Putamen (tissue), 1 donor: ENCODE data around the gene GSDMA.

Experiments used
- DNase-seq: peaks from one replicate; pipeline ENCODE4 v3.0.0-alpha.2; 2016; ENCODE audit warnings: low spot score

Gene GSDMA

GRCh38 chr17:39962642-39963220, at the start of gene GSDMA:
Gene GSDMA (plus strand): TSS chr17:39963004. CDS start chr17:39965688, 2,684 bp downstream.
- DNase-seq, result no peak

DNA sequence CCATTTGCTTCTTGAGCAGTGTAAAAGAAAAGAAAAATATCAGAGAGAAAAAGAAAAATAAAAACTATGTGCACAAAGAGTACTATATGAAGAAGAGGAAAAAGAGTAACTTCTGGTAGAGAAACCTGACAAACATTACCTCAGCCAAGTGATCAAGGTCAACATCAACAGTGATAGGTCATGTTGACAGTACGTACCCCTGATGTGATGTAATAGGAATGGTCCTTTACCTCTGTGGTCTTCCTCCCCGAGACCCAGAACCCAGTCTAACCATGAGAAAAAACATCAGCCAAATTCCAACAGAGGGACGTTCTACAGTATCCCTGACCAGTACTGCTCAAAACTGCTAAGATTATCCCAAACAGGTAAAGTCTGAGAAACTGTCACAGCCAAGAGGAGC, 48.8 kb upstream of the GSDMA start:
- DNase-seq, result no peak

- no peak for DNase-seq
These were observed 47.2 kb upstream of the GSDMA start for GRCh38 chr17:39915559-39915958.

- DNase-seq, result no peak
These were observed 45.9 kb upstream of the GSDMA start for GRCh38 chr17:39916918-39917317.

DNA sequence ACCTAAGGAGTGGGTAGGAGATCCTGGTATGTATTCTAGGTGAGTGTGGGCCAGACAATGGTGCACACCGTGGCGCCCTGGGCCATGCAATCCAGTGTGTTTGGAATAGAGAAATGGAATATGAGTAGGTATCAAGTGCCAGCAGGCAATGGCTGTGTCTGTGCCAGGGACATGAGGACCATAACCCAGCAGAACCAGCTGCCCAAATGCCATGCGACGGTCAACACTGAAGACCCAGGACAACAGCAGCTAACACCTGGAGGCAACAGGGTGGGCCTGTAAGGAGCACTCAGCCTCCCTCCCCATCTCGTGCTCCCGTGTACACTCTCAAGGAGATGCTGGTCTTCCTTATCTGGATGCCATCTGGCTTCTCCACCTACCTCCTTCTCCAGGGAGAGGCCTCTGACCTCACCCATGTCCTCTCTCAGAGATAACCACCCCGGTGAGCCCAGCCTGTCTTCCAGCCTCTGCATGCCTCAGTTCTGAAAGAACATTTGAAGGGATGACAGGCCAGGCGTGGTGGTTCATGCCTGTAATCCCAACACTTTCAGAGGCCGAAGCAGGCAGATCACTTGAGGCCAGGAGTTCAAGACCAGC, 43.6 kb upstream of the GSDMA start:
- no peak for DNase-seq

DNA sequence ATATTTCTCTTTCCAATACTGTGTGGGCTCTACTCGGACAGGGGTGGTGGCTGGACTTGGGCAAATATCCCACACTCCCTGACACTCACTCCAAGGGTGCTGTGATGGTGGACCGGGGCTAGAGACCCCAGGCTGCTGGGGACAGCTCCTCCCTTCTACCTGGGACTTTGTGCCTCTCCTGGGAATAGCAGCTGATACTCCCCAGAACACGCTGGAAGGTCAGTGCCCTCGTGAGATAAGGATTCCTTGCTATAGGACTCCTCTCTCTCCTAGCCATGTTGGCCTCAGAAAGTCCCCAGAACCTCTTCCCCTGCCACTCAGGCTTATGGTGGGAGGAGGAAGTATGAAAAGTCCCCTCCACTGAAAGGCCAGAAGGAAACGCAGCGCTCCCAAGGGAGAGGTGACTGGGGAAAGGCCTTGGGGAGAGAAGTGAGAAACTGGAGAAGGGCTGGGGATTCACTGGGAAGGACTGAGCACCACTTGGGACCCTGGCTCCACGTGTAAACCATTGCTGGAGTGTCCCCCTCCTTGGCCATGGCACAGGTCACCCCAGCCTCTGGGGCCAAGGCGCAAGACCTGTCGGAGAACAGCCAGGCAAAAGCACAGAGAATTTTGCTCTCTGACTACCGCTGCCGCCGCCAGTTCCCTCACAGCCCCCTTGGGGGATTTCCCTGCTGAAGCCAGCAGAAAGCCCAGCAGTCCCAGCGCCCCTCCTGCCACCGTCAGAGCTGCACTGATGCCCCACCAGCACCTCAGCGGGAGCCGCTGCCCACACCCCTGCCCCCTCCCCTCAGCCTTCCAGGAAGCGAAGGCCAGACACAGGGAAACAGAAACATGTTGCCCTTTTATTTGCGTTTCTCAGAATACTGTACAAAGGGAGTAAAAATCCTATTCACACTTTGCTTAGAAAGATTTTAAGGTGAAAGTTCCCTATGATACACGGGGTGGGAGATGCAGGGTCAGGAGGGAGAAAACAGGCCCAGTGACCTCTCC, 42.3 kb upstream of the GSDMA start:
- DNase-seq, result no peak

DNA sequence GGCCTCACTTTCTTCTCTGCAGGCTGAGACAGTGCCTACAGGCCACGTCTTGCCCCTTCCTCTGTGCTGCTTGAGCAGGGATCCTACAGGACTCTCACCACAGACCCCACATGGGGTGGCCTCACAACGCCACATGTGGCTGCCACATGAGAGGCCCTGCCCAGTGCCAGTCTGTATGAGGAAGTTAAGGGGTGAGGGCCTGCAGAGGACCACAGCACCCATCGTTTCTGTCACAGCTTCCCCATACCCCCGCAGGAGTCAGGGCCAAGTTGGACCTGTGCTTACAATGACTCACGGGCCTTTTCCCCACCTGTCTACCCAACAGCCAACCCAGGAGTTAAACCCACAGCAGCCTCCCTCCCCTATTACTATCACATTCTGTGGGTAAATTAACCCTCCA, 41.5 kb upstream of the GSDMA start:
- no peak for DNase-seq

DNA sequence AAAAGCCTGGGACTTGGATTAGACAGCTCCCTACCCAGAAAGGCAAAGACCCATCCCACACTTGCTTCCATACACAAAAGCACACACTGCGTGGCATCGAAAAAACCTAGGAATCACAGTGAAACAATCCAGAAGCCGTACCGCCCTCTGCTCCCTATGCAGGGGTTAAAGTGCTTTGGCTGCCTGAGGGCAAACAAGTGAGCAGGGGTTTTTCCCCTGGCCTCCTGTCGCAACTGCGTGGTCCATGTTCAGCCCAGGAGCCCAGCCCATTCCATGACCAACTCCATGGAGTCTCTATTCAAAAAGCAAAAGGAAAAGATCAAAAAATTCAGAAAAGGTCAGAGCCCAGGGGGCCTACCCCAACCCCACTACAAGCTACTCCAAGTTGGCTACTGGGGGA, 40.8 kb upstream of the GSDMA start:
- DNase-seq, result no peak

DNA sequence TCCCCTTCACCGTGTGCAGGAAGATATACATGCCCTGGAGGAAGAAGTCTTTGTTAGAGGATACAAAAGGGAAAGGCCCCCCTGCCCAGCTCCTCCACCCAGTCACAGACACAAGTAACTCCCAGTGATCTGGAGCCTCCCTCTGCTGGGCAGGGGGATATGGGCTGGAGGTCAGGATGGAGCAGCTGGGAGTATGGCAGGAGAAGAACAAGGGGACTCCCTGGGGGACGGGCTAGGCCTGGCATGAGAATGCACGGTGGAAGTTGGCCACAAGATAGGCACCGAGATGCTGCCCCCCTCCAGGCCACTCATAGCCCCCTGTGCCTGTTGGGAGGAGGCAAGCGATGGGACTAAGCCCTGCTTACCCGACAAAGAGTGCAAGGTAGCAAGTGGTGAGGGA, 39.6 kb upstream of the GSDMA start:
- no peak for DNase-seq

DNA sequence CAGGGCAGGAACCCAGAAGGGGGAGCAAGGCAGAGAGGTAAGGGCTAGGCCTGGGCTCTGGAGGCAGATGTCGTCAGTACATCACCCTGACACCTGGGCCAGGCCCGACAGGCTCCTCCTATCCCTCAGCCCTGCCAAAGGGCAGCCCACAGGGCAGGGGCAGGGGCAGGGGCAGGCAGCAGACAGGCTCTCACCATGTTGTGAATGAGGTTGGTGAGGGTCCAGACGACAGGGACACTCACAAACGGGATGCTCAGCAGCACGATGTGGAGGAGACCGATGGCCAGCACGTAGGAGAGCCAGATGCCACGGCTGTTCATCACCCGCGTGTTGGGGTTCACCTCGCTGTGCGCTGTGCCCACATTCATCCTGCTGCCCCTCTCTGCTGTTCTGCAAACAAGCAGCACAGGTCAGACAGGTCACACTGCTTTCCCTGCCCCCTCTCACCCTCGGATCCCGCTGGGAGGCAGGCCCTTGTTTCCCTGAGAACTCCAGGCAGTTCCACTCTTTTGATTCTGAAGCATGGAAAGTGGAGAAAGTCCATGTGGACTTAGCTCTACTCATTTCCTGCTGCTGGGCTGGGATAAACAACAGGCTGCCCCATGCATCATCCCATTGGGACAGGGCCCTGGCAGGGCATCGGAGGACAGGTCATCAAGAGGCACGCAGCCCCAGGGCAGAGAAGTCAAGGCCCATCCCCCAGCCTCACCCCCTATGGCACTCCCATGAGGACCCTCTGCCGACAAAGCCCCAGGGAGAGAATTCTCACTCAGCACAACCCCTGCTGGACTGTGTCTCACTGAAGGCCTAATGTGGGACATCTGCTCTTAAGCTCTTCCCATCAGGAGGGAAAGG, 38.7 kb upstream of the GSDMA start:
- no peak for DNase-seq

DNA sequence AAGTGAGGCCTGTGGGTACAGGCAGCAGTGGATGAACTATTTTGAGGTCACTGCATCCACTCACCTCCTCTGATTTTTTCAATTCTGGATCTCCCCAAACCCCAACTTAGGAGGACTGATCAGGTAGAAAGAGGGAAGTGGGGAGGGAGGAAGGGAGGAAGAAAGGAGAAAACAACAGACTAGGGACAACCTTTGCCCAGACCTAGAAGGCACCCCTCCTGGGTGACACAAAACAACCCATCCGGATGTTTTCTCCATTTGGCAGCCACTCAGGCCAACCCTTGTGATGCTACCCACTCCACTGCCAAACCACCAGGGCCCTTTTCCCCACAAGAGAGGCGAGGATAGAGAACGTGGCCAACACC, 38.1 kb upstream of the GSDMA start:
- no peak for DNase-seq

- no peak for DNase-seq
These were observed 37.3 kb upstream of the GSDMA start for GRCh38 chr17:39925282-39926134.

DNA sequence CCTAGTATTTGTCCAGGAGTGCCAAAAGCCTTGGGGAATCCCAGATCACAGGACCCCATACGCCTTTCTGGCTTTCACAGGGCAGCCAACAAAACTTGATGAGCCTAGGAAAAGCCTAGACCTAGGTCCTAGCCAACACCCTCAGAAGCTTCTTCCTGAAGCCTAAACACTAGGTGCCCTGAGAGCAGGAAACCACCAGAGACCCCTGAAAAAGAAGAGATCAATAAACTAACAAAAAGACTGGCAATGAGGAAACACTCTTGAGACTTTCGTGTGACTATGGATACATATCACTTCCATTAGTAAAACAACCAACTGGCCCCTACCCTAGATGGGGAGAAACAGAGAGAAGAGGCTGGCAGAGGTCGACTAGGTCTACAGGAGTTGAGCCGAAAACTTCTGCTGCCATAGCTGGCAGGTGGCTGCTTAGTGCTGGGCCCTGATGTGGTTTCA, 36.6 kb upstream of the GSDMA start:
- no peak for DNase-seq

DNA sequence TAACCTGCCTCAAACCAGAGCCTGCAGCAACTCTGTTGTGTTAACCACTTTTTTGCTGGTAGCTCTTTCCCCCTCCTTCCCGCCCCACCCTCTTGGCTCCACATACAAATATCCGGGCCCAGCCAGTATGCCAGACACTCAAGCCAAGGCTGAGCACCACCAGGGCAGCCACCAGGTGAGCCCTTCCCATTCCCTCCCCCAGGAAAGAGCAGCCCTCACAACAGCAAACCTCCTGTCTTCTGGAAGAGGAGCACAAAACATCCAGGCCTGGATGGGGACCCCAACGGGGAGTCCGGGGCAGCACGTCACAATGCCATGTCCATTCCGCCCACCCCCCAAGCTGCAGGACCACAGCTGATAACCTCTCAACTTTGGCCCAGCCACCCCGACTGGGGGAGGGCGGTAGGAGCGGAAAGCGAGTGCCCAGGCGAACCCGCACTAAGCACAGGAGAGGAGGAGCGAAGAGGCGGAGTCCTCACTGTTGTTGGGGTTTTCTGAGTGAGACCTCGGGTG, 36.2 kb upstream of the GSDMA start:
- DNase-seq, result no peak

- peak; percentile 92 for DNase-seq
These were observed 35.5 kb upstream of the GSDMA start, which contains the start of the genes LRRC3C and ORMDL3 for GRCh38 chr17:39927101-39927928. Gene LRRC3C (plus strand): TSS chr17:39927732. CDS start chr17:39941524, 13,792 bp downstream. Gene ORMDL3 (minus strand): TSS chr17:39927601. CDS start chr17:39924203, 3,398 bp downstream.

GRCh38 chr17:39927929-39928857, 34.6 kb upstream of the GSDMA start:
- no peak for DNase-seq

DNA sequence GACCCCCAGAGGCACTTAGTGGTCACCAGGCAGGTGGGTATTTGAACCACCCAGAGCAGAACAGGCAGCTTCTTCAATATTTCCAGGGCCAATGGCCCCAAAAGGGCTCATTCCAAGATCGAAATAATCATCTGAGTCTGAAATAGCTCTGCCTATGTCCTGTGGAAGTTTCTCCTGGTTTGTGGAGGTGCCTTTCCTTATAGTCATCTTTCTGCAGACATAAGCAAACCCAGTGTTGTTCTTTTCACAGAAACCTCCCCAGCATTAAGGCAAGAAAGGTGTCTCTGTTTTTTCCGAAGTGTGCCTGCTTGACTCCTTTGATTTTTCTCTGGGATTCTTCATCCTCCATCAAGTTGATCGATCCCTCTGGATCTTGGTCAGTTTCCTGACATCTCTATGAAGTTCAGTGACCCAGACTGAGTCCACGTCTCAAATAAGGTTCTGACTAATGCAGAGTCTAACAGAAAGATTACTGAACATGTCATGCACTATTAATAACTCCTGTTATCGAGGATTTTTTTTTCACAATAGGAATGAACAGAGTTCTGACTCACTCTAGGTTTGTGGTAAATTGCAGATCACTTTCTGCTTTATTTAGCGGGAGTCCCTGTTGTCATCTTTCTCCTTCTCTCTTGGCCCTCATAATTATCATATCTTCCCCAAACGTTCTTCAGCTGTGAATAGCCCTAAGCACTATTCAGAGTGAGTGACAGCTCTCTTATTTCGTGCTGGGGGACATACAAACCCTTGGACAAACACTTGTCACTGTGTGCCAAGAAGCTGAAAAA, 33.8 kb upstream of the GSDMA start:
- DNase-seq, result no peak
